Measurements from ENCODE around the gene SLC22A4. TPM values are rescaled to one million over a fixed set of nuclear protein-coding genes. Genes with fewer than 3 reads are reported as not detected.

Gene SLC22A4
- total and polyA plus RNA-seq, 2 experiments from 2014 or later = 1.4 to 3.3 TPM

GRCh38 chr5:132293066-132293991 lies 865 bp upstream of the SLC22A4 start:
- Histone ChIP-seq H3K4me2 (peak overlapping the region; percentile 94), H2AFZ (peak overlapping the region; percentile 87), H3K27ac (peak overlapping the region; percentile 98), H3K9me2 (replicated peaks; ENCODE audit: insufficient read depth) (no peaks in the 10 kb centered on the region), H3K79me2 (peaks cover 9% of the 10 kb centered on the region), H4K20me1 (ENCODE audit: insufficient read depth, poor library complexity, severe bottlenecking) (no peaks in the 10 kb centered on the region), H3K4me3 (peak overlapping the region; percentile 34), H3K4me1 (ENCODE audit: insufficient read depth) (peaks cover 9% of the 10 kb centered on the region), H3K9me3 (ENCODE audit: low read depth) (no peaks in the 10 kb centered on the region), H3K27me3 (no peaks in the 10 kb centered on the region), H3K36me3 (replicated peaks; ENCODE audit: insufficient read depth, low read depth) (no peaks in the 10 kb centered on the region)
- DNase-seq (ENCODE audit: low spot score) = peak; percentile 93
- 3% methylated on average over 33 of the region's 50 CpGs for WGBS (ENCODE audit: low lambda C conversion rate, missing lambda C conversion rate)
- TF ChIP-seq EZH2phosphoT487 (IDR thresholded peaks at IDR 0.05; ENCODE audit: low read depth, severe bottlenecking, unreplicated experiment) = no peak

GRCh38 chr5:132294728-132295504 lies 722 bp downstream of the SLC22A4 start:
- TF ChIP-seq EZH2 (IDR thresholded peaks at IDR 0.05; ENCODE audit: borderline replicate concordance) = no peak
- TF ChIP-seq CTCF (IDR thresholded peaks at IDR 0.05; ENCODE audit: poor library complexity) = no peak
- TF ChIP-seq EZH2phosphoT487 (IDR thresholded peaks at IDR 0.05; ENCODE audit: low read depth, severe bottlenecking, unreplicated experiment) = no peak
- DNase-seq (ENCODE audit: low spot score) = peak; percentile 86
- WGBS (ENCODE audit: low lambda C conversion rate, missing lambda C conversion rate) = 3% methylated on average over 35 of the region's 50 CpGs

GRCh38 chr5:132295505-132296411 lies 1.6 kb downstream of the SLC22A4 start:
- TF ChIP-seq CTCF (IDR thresholded peaks at IDR 0.05; ENCODE audit: poor library complexity) (no peak), EZH2phosphoT487 (IDR thresholded peaks at IDR 0.05; ENCODE audit: low read depth, severe bottlenecking, unreplicated experiment) (no peak), EZH2 (IDR thresholded peaks at IDR 0.05; ENCODE audit: borderline replicate concordance) (no peak)
- H3K4me1 ChIP-seq (ENCODE audit: insufficient read depth) = peaks cover 9% of the 10 kb centered on the region
- no peak for DNase-seq (ENCODE audit: low spot score)
- peaks cover 9% of the 10 kb centered on the region for H3K79me2 ChIP-seq
- no peaks in the 10 kb centered on the region for H3K27me3 ChIP-seq
- WGBS (ENCODE audit: low lambda C conversion rate, missing lambda C conversion rate) = 92% methylated on average over 8 of the region's 8 CpGs
- H3K4me2 ChIP-seq = peak overlapping the region; percentile 94
- H3K9me2 ChIP-seq (replicated peaks; ENCODE audit: insufficient read depth) = no peaks in the 10 kb centered on the region
- H3K36me3 ChIP-seq (replicated peaks; ENCODE audit: insufficient read depth, low read depth) = no peaks in the 10 kb centered on the region
- H4K20me1 ChIP-seq (ENCODE audit: insufficient read depth, poor library complexity, severe bottlenecking) = no peaks in the 10 kb centered on the region
- no peak overlapping the region for H3K4me3 ChIP-seq
- no peak overlapping the region for H3K27ac ChIP-seq
- H2AFZ ChIP-seq = no peak overlapping the region
- no peaks in the 10 kb centered on the region for H3K9me3 ChIP-seq (ENCODE audit: low read depth)

More at GRCh38 chr5:132294728-132295504, 722 bp downstream of the SLC22A4 start:
- Histone ChIP-seq H3K4me3 (peak overlapping the region; percentile 42), H3K27ac (peak overlapping the region; percentile 98), H3K27me3 (no peaks in the 10 kb centered on the region), H4K20me1 (ENCODE audit: insufficient read depth, poor library complexity, severe bottlenecking) (no peaks in the 10 kb centered on the region), H3K9me2 (replicated peaks; ENCODE audit: insufficient read depth) (no peaks in the 10 kb centered on the region), H3K79me2 (peaks cover 9% of the 10 kb centered on the region), H3K4me1 (ENCODE audit: insufficient read depth) (peaks cover 9% of the 10 kb centered on the region), H3K36me3 (replicated peaks; ENCODE audit: insufficient read depth, low read depth) (no peaks in the 10 kb centered on the region), H3K9me3 (ENCODE audit: low read depth) (no peaks in the 10 kb centered on the region), H2AFZ (peak overlapping the region; percentile 57), H3K4me2 (peak overlapping the region; percentile 94)

Measured in hepatocyte (in vitro differentiated cells).